Activated CD8-positive, alpha-beta memory T cell treated with anti-CD3 and anti-CD28 coated beads, Interleukin-2, amount 50 U/mL, for 4 hours (primary cell): Measurements from ENCODE around the gene PTPRH.
"Not testable (repeated sequence)": the region's sequence is repeated elsewhere in the genome, so short reads cannot be mapped to it uniquely, and the experiment has no call there.

Experiments used
- DNase-seq: peaks from one replicate; pipeline ENCODE4 v3.0.0-alpha.2; 2020

PTPRH gene

GRCh38 chr19:55157064-55157908 lies 52.0 kb downstream of the PTPRH start, which contains the start of gene TNNI3:
Gene TNNI3, minus strand, starts transcription at chr19:55157732. Its CDS starts 143 bp downstream, at chr19:55157589.
- DNase-seq: no peak

GRCh38 chr19:55156202-55157063 lies 52.9 kb downstream of the PTPRH start:
- no peak for DNase-seq

DNA sequence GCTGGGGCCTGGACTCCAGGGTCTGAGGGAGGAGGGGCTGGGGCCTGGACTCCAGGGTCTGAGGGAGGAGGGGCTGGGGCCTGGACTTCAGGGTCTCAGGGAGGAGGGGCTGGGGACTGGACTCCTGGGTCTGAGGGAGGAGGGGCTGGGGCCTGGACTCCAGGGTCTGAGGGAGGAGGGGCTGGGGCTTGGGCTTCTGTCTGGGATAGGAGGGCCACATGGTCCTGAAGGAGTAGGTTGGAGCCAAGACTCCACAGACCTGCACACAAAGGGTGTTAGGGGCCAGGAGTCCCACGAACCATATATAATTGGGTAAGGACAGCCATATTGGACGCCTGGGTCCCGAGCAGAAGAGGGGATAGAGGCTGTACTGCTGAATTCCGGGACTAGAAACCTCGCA lies 53.5 kb downstream of the PTPRH start:
- not testable (repeated sequence) for DNase-seq

DNA sequence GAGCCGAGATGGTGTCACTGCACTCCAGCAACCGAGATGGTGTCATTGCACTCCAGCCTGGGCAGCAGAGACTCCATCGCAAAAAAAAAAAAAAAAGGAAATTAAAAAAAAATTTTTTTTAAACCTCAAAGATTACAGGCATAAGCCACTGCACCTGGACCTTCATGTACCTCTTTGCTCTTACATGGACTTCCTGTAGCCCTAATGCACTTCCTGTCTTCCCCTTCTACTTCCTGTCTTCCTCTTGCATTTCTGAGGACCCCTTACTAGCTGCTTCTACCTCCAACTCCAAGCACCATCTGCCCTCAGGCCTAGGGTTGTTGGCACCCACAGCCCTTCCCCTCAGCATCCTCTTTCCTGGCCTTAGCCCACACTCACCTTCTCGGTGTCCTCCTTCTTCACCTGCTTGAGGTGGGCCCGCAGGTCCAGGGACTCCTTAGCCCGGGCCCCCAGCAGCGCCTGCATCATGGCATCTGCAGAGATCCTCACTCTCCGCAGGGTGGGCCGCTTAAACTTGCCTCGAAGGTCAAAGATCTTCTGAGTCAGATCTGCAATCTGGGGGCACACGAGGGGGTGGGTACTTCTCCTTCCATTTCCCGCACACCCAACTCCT lies 55.5 kb downstream of the PTPRH start:
- DNase-seq: no peak

DNA sequence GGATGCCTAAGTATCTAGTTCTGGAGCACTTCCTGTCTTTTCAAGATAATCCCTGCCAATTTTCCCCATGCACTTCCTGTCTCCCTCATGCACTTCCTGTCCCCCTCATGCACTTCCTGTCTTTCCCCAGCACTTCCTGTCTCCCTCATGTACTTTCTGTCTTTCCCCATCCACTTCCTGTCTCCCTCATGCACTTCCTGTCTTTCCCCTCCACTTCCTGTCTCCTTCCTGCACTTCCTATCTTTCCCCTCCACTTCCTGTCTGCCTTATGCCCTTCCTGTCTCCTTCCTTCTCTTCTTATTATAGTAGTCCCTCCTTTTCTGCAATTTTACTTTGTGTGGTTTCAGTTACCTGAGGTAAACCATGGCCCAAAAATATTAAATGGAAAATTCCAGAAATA lies 57.3 kb downstream of the PTPRH start:
- DNase-seq: no peak

- no peak for DNase-seq
These were observed 60.0 kb downstream of the PTPRH start, which contains the start of gene TNNT1 for GRCh38 chr19:55149078-55150003. Gene TNNT1, minus strand, starts transcription at chr19:55149206. Its CDS starts 2,049 bp downstream, at chr19:55147157.

GRCh38 chr19:55147545-55148251 lies 61.6 kb downstream of the PTPRH start:
- DNase-seq: no peak

- no peak for DNase-seq
These were observed 62.5 kb downstream of the PTPRH start for GRCh38 chr19:55146705-55147273.

GRCh38 chr19:55146078-55146704 lies 63.1 kb downstream of the PTPRH start:
- DNase-seq: no peak

DNA sequence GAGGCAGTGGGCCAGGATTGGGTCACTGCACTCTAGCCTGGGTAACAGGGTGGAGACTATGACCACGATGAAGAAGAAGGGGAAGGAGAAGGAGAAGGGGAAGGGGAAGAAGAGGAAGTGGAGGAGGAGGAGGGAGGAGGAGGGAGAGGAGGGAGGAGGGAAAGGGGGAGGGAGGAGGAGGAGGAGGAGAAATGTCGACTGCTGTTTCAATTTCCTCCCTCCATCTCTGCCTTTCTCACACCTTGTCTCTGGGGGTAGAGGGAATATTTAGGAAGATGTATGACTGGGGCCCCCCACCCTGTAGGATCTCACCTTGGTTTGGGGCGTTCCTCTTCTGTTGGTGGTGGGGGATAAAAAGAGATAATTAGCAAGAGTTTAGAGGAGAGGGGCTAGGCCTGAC lies 64.1 kb downstream of the PTPRH start:
- no peak for DNase-seq

- DNase-seq: no peak
These were observed 67.6 kb downstream of the PTPRH start for GRCh38 chr19:55141696-55142095.

DNA sequence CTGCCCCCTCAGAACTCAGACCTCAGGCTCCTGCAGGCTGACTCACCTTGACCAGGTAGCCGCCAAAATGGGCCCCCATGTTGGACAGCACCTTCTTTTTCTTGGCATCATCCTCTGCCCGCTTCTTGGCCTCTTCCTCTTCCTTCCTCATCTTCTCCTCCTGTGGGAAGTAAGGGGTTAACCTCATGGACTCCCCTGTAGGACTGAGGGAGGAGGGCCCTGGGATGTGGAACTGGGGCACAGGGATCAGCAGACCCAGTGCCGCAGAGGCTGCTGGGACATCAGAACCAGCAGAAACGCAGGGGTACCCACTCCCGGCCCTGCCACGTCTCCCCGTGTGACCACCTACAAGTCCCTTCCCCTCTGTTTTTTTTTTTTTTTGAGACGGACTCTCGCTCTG lies 71.4 kb downstream of the PTPRH start:
- DNase-seq: no peak

GRCh38 chr19:55136399-55137102 lies 72.8 kb downstream of the PTPRH start:
- DNase-seq: no peak

- DNase-seq: no peak
These were observed 74.6 kb downstream of the PTPRH start for GRCh38 chr19:55134736-55135135.

DNA sequence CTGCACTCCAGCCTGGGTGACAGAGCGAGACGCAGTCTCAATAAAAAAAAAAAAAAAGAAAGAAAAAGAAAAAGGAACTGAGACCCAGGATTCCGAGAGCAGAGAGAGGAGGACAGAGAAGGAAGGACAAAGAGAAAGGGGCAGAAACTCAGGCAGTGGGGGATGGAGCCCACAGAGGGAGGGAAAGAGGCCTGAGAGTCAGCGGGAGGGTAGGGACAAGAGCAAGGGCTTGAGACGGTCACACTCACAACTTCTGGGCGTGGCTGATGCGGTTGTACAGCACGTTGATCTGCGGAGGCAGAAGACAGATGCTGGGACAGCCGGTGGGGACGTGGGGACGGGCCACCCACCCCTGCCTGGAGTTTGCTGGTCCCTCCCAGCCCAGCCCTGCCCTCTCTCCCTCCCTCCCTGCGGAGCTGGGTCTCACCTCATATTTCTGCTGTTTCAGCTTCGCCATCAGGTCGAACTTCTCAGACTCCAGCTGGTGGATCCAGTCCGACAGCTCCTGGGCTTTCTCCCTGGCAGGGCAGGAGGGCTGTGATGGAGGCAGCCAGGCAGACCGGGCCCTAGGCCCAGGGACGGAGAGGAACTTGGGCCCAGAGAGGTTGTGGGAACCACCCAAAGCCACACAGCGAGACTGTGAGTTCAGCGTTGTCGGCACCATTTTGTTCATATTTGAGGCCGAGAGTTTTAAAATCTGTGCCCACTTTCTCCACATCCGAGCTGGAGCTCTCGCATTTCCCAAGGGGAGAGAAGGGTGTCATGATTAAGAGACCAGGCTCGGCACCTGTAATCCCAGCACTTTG lies 75.5 kb downstream of the PTPRH start:
- DNase-seq: no peak

- no peak for DNase-seq
These were observed 76.7 kb downstream of the PTPRH start for GRCh38 chr19:55132453-55133129.

GRCh38 chr19:55131421-55131820 lies 77.9 kb downstream of the PTPRH start:
- DNase-seq: no peak
